ENCODE results near the gene FN3K. TPM values are rescaled to one million over a fixed set of nuclear protein-coding genes. Genes with fewer than 3 reads are reported as not detected.

FN3K gene
- total and polyA plus RNA-seq, 2 of the 4 experiments (the other 2 are of a cell fraction), result 0.90 to 2.9 TPM

DNA sequence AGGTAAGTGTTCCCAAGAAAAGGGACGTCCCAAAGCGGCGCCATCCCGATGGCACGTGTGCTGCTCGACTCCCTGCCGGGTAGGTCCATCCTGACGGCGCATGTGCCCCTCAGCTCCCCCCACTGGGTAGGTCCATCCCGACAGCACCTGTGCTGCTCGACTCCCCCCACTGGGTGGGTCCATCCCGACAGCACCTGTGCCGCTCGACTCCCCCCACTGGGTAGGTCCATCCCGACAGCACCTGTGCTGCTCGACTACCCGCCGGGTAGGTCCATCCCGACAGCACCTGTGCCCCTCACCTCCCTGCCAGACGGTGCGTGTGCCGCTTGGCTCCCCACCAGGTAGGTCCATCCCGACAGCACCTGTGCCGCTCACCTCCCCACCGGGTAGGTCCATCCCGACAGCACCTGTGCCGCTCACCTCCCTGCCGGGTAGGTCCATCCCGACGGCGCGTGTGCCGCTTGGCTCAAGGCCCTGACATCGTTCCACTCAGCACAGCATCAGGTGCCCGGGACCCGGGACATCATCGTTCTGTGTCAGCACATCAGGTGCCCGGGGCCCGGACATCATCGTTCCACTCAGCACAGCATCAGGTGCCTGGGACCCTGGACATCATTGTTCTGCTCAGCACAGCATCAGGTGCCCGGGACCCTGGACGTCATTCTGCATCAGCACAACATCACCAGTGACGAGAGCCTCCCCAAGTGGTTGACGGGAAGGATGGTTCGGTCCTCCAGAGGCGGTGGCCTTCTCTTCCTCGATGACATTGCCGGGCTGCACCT lies 5.7 kb upstream of the FN3K start:
- TF ChIP-seq RFX5 (IDR thresholded peaks at IDR 0.05; ENCODE audit: low read depth, low read length), result no peak
- no peak for TF ChIP-seq NFE2L2 (IDR thresholded peaks at IDR 0.05; ENCODE audit: low read depth, low read length)
- TF ChIP-seq MAZ (IDR thresholded peaks at IDR 0.05; ENCODE audit: borderline replicate concordance, low read depth, low read length), result no peak
- no peak for TF ChIP-seq MAFK (IDR thresholded peaks at IDR 0.05; ENCODE audit: low read depth, low read length)
- no peak for TF ChIP-seq FOS (IDR thresholded peaks at IDR 0.05; ENCODE audit: low read depth, low read length)
- TF ChIP-seq CEBPB (IDR thresholded peaks at IDR 0.05; ENCODE audit: low read depth, low read length), result no peak
- no peak for TF ChIP-seq CHD1 (IDR thresholded peaks at IDR 0.05; ENCODE audit: low read depth, low read length)
- Histone ChIP-seq H3K79me1 (ENCODE audit: low read depth in 1 of 2, low read length in 2 of 2) (no peaks in the 10 kb centered on the region; a peak in 1 of 4 replicates), H3K4me3 (ENCODE audit: insufficient read depth, low read depth, low read length) (no peak overlapping the region), H3K4ac (ENCODE audit: low read depth, low read length) (no peak overlapping the region), H3K27me3 (ENCODE audit: control insufficient read depth, insufficient read depth, low read length) (no peaks in the 10 kb centered on the region), H3K4me1 (ENCODE audit: control insufficient read depth, insufficient read depth, low read length) (no peaks in the 10 kb centered on the region), H2BK20ac (ENCODE audit: low read depth, low read length) (no peak overlapping the region), H2AFZ (replicated peaks; ENCODE audit: low read length, poor library complexity) (no peak overlapping the region), H3K9me1 (ENCODE audit: insufficient read depth, low read length) (no peaks in the 10 kb centered on the region), H3K56ac (ENCODE audit: extremely low read depth, insufficient read depth, low read length) (no peak overlapping the region), H2AK9ac (replicated peaks; ENCODE audit: low read depth, low read length, poor library complexity) (peak overlapping the region; percentile 55), H3K14ac (replicated peaks; ENCODE audit: low read depth, low read length) (no peak overlapping the region), H2BK120ac (ENCODE audit: low read depth, low read length) (no peak overlapping the region), H3K9me3 (ENCODE audit: control insufficient read depth, insufficient read depth, low read length) (peaks cover 8% of the 10 kb centered on the region), H4K8ac (ENCODE audit: low read depth in 2 of 2, low read length in 2 of 2) (no peak overlapping the region), H4K91ac (ENCODE audit: insufficient read depth, low read depth, low read length) (no peak overlapping the region), H2BK5ac (ENCODE audit: low read depth, low read length, poor library complexity, severe bottlenecking) (no peak overlapping the region), H2AK5ac (ENCODE audit: low read depth, low read length) (no peak overlapping the region), H3K4me2 (ENCODE audit: low read depth, low read length) (no peak overlapping the region), H4K5ac (ENCODE audit: low read depth, low read length) (no peak overlapping the region), H4K20me1 (ENCODE audit: insufficient read depth, low read length) (no peaks in the 10 kb centered on the region), H3K23ac (ENCODE audit: low read depth, low read length) (no peak overlapping the region), H3K9ac (ENCODE audit: low read depth, low read length) (no peak overlapping the region), H3K18ac (ENCODE audit: low read depth, low read length) (no peak overlapping the region), H2BK15ac (ENCODE audit: low read depth, low read length) (no peak overlapping the region), H3K27ac (ENCODE audit: insufficient read depth, low read length) (no peak overlapping the region), H3K36me3 (ENCODE audit: control insufficient read depth, insufficient read depth, low read length) (peaks cover 26% of the 10 kb centered on the region)
- ChIA-PET POLR2A (ENCODE audit: unreplicated experiment) (no interaction called here), CTCF (no interaction called here)
- WGBS, 2 experiments (ENCODE audit: extremely low coverage in 2 of 2, insufficient read length in 1 of 2), result 89% methylated on average over 34 of the region's 48 CpGs; no CpG with 5 or more reads in 1 of the 2 experiments
- no peak for DNase-seq
- dilution Hi-C loops (cut with HindIII; ENCODE audit: low sequenced_read_pairs, unreplicated experiment) (no loop called here), intact Hi-C loops (cut with micrococcal nuclease) (no loop called here), in situ Hi-C loops (cut with MboI; ENCODE audit: low sequenced_read_pairs) (no loop called here)
- ATAC-seq (ENCODE audit: low read depth), result no peak
- no TSS peak for BruUV-seq (replicated peaks)
